Activated B cell treated with CpG ODN at 0.5 μM for 24 hours (primary cell): Measurements from ENCODE around the gene TMEM253. TPM values are rescaled to one million over a fixed set of nuclear protein-coding genes. Genes with fewer than 3 reads are reported as not detected.

Experiments
- ATAC-seq: fragments of 200-7000 bp; cut with Tn5 transposase; one replicate; pipeline ENCODE4 v1.10.0; 2021; ENCODE audit warnings: low read depth, mild to moderate bottlenecking, moderate library complexity
- CTCF ChIA-PET: fragments of 350-600 bp; sonication (Branson Sonifier 250); formaldehyde crosslinking; loops from one replicate; lab custom pipeline; 2021; ENCODE audit warnings: antibody characterized with exemption; lab: Charles Lee
- POLR2A ChIA-PET: fragments of 350-600 bp; sonication (Branson Sonifier 250); formaldehyde crosslinking; loops from one replicate; lab custom pipeline; 2021; ENCODE audit warnings: antibody characterized with exemption; lab: Charles Lee
- DNase-seq: peaks from one replicate; pipeline ENCODE4 v3.0.0; 2022
- H3K27ac Mint-ChIP-seq: one replicate; pipeline ENCODE4 v1.8.0; 2020; ENCODE audit warnings: mixed read lengths
- H3K27me3 Mint-ChIP-seq: one replicate; pipeline ENCODE4 v1.8.0; 2021; ENCODE audit warnings: mixed read lengths
- H3K36me3 Mint-ChIP-seq: one replicate; pipeline ENCODE4 v1.8.0; 2021; ENCODE audit warnings: low read depth, mixed read lengths
- H3K4me1 Mint-ChIP-seq: one replicate; pipeline ENCODE4 v1.8.0; 2021; ENCODE audit warnings: mixed read lengths
- H3K4me3 Mint-ChIP-seq: one replicate; pipeline ENCODE4 v1.8.0; 2020; ENCODE audit warnings: mild to moderate bottlenecking, mixed read lengths
- H3K9me3 Mint-ChIP-seq: one replicate; pipeline ENCODE4 v1.8.0; 2020; ENCODE audit warnings: mixed read lengths
- CTCF ChIP-seq: fragments of 200-600 bp; IDR thresholded peaks from one replicate; pipeline ENCODE4 v1.8.0; 2022; ENCODE audit warnings: antibody characterized with exemption, mild to moderate bottlenecking
- intact Hi-C: fragments of 100-400 bp; cut with micrococcal nuclease; formaldehyde crosslinking; loops from one replicate; pipeline ENCODE4 v1.15.1; 2024
- total RNA-seq: library from RNA; stranded (reverse); gene quantifications from 2 replicates; pipeline ENCODE4 v1.2.3, GENCODE V29; 2022

Gene TMEM253
- total RNA-seq, 1 donor from 2014 or later = not detected

- Mint-ChIP-seq H3K4me3 (peak overlapping the region; percentile 83), H3K36me3 (no peaks in the 10 kb centered on the region), H3K9me3 (no peaks in the 10 kb centered on the region), H3K4me1 (peaks cover 42% of the 10 kb centered on the region), H3K27ac (peak overlapping the region; percentile 56), H3K27me3 (peaks cover 13% of the 10 kb centered on the region)
- intact Hi-C loops = loop anchor here (2.0 to 10.0 kb wide), 2 partner anchors 46 to 436 kb away; partner anchors contain the start of gene NDRG2
- CTCF ChIA-PET = interaction anchor here (0.6 to 3.3 kb wide), 10 partner anchors 15 to 58 kb away, joined by 3 to 62 read pairs (median 5); partner anchors contain the start of gene TMEM253
- DNase-seq (no peak), ATAC-seq (peak; percentile 22)
- no peak for TF ChIP-seq CTCF
- POLR2A ChIA-PET = interaction anchor here (0.8 to 2.6 kb wide), 7 partner anchors 17 to 59 kb away, joined by 3 to 21 read pairs (median 5); partner anchors contain the start of gene TMEM253
Measured at GRCh38 chr14:21070610-21071224, 30.1 kb upstream of the TMEM253 start.

- Mint-ChIP-seq H3K36me3 (no peaks in the 10 kb centered on the region), H3K27ac (peak overlapping the region; percentile 41), H3K9me3 (no peaks in the 10 kb centered on the region), H3K4me1 (peaks cover 42% of the 10 kb centered on the region), H3K4me3 (peak overlapping the region; percentile 83), H3K27me3 (peaks cover 11% of the 10 kb centered on the region)
- intact Hi-C loops = loop anchor here (2.0 to 10.0 kb wide), 2 partner anchors 47 to 437 kb away; partner anchors contain the start of gene NDRG2
- POLR2A ChIA-PET = interaction anchor here (0.6 to 2.6 kb wide), 8 partner anchors 16 to 522 kb away, joined by 3 to 21 read pairs (median 4); partner anchors contain the start of gene TMEM253
- CTCF ChIA-PET = interaction anchor here (0.9 to 3.3 kb wide), 10 partner anchors 14 to 101 kb away, joined by 3 to 62 read pairs (median 5); partner anchors contain the start of gene TMEM253
- peak; percentile 72 for ATAC-seq
- no peak for TF ChIP-seq CTCF
- peak; percentile 63 for DNase-seq
Measured at GRCh38 chr14:21071225-21072030, 29.4 kb upstream of the TMEM253 start.

- H3K9me3 Mint-ChIP-seq = no peaks in the 10 kb centered on the region
- CTCF ChIA-PET = interaction anchor here (0.9 to 3.3 kb wide), 8 partner anchors 14 to 101 kb away, joined by 3 to 62 read pairs (median 8); partner anchors contain the start of gene TMEM253
- ATAC-seq (no peak), DNase-seq (no peak)
- no peaks in the 10 kb centered on the region for H3K36me3 Mint-ChIP-seq
- peaks cover 42% of the 10 kb centered on the region for H3K4me1 Mint-ChIP-seq
- peak overlapping the region; percentile 83 for H3K4me3 Mint-ChIP-seq
- POLR2A ChIA-PET = interaction anchor here (0.6 to 2.6 kb wide), 3 partner anchors 32 to 523 kb away, joined by 4 to 21 read pairs (median 7); no protein-coding TSS in a partner anchor
- H3K27ac Mint-ChIP-seq = peak overlapping the region; percentile 18
- no peak for TF ChIP-seq CTCF
- intact Hi-C loops = loop anchor here (10.0 kb wide), 1 partner anchor 437 kb away; no protein-coding TSS in a partner anchor
- H3K27me3 Mint-ChIP-seq = peaks cover 7% of the 10 kb centered on the region
Measured at GRCh38 chr14:21072031-21072473, 28.8 kb upstream of the TMEM253 start.

- POLR2A ChIA-PET = no interaction called here
- peak overlapping the region; percentile 4 for H3K4me3 Mint-ChIP-seq
- TF ChIP-seq CTCF = no peak
- ATAC-seq (no peak), DNase-seq (no peak)
- intact Hi-C loops = loop anchor here (10.0 kb wide), 1 partner anchor 438 kb away; no protein-coding TSS in a partner anchor
- no peaks in the 10 kb centered on the region for H3K9me3 Mint-ChIP-seq
- CTCF ChIA-PET = interaction anchor here (2.7 to 3.3 kb wide), 2 partner anchors 31 to 58 kb away, joined by 23 to 62 read pairs; partner anchors contain the start of gene TMEM253
- peaks cover 7% of the 10 kb centered on the region for H3K27me3 Mint-ChIP-seq
- H3K4me1 Mint-ChIP-seq = peaks cover 42% of the 10 kb centered on the region
- peak overlapping the region; percentile 15 for H3K27ac Mint-ChIP-seq
- H3K36me3 Mint-ChIP-seq = no peaks in the 10 kb centered on the region
Measured at GRCh38 chr14:21072781-21073339, 28.0 kb upstream of the TMEM253 start.
